Measurements from ENCODE around the gene IFT52.
A peak's percentile ranks its signal among the peaks of the same experiment; 100 is the strongest.

The IFT52 gene

DNA sequence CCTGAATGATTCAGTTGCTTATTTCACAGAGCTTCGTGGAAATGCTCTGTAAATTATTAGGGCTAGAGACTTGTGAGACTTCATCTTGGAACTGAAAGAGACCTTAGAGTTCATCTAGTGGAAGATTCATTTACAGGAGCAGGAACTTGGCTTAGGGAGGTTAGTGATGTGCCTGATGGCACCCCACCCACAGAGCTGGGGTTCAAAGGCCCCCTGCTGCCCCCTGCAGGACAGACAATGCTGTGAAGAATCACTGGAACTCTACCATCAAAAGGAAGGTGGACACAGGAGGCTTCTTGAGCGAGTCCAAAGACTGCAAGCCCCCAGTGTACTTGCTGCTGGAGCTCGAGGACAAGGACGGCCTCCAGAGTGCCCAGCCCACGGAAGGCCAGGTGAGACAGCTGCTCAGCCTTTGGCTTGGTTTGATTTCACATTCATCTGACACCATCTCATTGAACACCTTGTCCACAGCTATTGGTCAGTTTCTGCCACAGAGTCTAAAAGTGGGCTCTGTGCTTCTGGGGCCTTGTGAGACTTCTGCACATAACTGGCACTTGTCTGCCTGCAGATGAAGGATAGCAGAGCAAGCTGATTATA, 101.3 kb downstream of the IFT52 start:
- DNase-seq: peak in 2 of 14 donors; percentile 1 to 3

DNA sequence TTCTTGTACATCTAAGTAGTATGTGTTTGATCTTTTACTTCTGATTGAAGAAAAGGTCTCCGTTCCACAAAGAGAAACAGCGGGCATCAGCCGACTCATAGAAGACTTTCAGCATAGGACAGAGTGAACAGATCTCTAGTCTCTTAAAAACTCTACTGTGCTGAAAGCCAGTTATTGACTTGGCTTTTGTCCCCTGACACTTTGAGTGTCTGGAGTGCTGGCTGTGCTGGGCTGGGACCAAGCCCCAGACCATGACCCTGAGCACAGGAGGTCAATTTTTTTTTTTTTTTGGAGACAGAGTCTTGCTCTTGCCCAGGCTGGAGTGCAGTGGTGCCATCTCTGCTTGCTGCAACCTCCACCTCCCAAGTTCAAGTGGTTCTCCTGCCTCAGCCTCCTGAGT, 104.0 kb downstream of the IFT52 start:
- no peak for DNase-seq

DNA sequence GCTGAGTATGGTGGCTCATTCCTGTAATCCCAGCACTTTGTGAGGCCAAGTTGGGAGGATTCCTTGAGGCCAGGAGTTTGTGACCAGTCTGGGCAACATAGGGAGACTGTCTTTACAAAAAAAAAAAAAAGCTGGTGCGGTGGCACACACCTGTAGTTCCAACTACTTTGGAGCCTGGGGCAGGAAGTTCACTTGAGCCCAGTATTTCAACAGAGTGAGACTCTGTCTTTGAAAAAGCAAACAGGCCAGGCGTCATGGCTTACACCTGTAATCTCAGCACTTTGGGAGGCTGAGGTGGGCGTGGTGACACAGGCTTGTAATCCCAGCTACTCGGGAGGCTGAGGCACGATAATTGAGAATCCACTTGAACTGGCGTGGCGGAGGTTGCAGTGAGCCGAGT, 104.8 kb downstream of the IFT52 start:
- DNase-seq: no peak

All from C1 segment of cervical spinal cord (tissue), 14 donors.